K562 (cell line): Measurements from ENCODE around the gene ITPRID2. TPM values are rescaled to one million over a fixed set of nuclear protein-coding genes. Genes with fewer than 3 reads are reported as not detected.

ENCODE experiments used
- IRF2 ChIP-seq: sonication (generic); formaldehyde crosslinking; IDR thresholded peaks from 2 replicates; pipeline ENCODE4 v1.8.1; 2022; ENCODE audit warnings: mild to moderate bottlenecking, missing genetic modification reagents
- KDM1A ChIP-seq, 2 experiments: fragments of 450-650 bp; IDR thresholded peaks; 2 replicates each; pipeline ENCODE4 v1.6.1; 2016; ENCODE audit warnings: mild to moderate bottlenecking in 2 of 2
- PBX2 ChIP-seq, 2 experiments: IDR thresholded peaks in 1 of 2; conservative IDR thresholded peaks in 1 of 2; 2 replicates each; pipeline ENCODE4 v1.6.1; 2016; ENCODE audit warnings: low read depth in 2 of 2, mild to moderate bottlenecking in 1 of 2, missing compliant biosample characterization in 1 of 2, missing genetic modification characterization in 1 of 2, moderate library complexity in 1 of 2
- POLR3A ChIP-seq: IDR thresholded peaks from 2 replicates; pipeline ENCODE4 v1.6.1; 2011; ENCODE audit warnings: borderline replicate concordance, mild to moderate bottlenecking, moderate library complexity; ENCODE audit not compliant: insufficient read length, insufficient read depth; ENCODE audit errors: extremely low read depth
- RCOR1 ChIP-seq, 2 experiments: IDR thresholded peaks; 2 replicates each; pipeline ENCODE4 v1.6.1; 2012; ENCODE audit warnings: low read depth in 2 of 2, low read length in 2 of 2, borderline replicate concordance in 1 of 2, improper control_type of control experiment in 1 of 2
- STAG1 ChIP-seq: sonication (generic); formaldehyde crosslinking; IDR thresholded peaks from 2 replicates; pipeline ENCODE4 v1.5.0; 2020; ENCODE audit warnings: missing genetic modification reagents, borderline replicate concordance
- ZNF511 ChIP-seq: sonication (generic); formaldehyde crosslinking; IDR thresholded peaks from 2 replicates; pipeline ENCODE4 v1.8.0; 2022; ENCODE audit warnings: mild to moderate bottlenecking, missing genetic modification reagents
- polyA plus RNA-seq, 8 experiments: library from polyadenylated mRNA; depleted of rRNA in 4 of 8; stranded (reverse) in 5 of 8; unstranded in 3 of 8; fragments of >200 nt; fragmentation: Nextera tagmentation in 2 of 8; fragmentation: Illumina TruSeq in 1 of 8; extraction: Ambion mirVana in 2 of 8; extraction: Trizol in 1 of 8; gene quantifications; 2 replicates each; pipeline versions ENCODE4 v1.2.1 to v1.2.3, GENCODE V29; 2011 to 2014; ENCODE audit warnings: inconsistent platforms in 1 of 8, missing spikeins in 1 of 8
- total RNA-seq, 7 experiments: library from RNA; depleted of rRNA in 6 of 7; stranded (reverse); fragments of >200 nt in 6 of 7; fragmentation: Illumina TruSeq in 2 of 7; extraction: Trizol in 2 of 7; gene quantifications; 2 replicates each; pipeline versions ENCODE4 v1.2.1 to v1.2.3, GENCODE V29; 2011 to 2021; ENCODE audit warnings: low replicate concordance in 1 of 7

ITPRID2 gene
- total and polyA plus RNA-seq, 9 of the 15 experiments (the other 6 are each of a cell fraction or from before 2014, with no cell fraction given): 18.5 to 77.8 (median 52.0) TPM

GRCh38 chr2:181972431-181973170 is 81.1 kb downstream of the ITPRID2 start (continued):
- TF ChIP-seq RCOR1 (IDR thresholded peaks at IDR 0.05; ENCODE audit: borderline replicate concordance in 1 of 2, low read depth in 2 of 2, low read length in 2 of 2) (no peak), KDM1A (IDR thresholded peaks at IDR 0.05) (no peak), IRF2 (CRISPR knock-in tag) (no peak), STAG1 (no peak), PBX2 (CRISPR knock-in tag; IDR thresholded peaks at IDR 0.05; ENCODE audit: low read depth) (no peak), PBX2 (tag; conservative IDR thresholded peaks at IDR 0.05; ENCODE audit: low read depth) (no peak), POLR3A (no peak), ZNF511 (CRISPR knock-in tag) (no peak)
